HG02885 (cell line): ENCODE data around the gene CHD9NB.

ENCODE experiments used
- ATAC-seq: cut with Tn5 transposase; IDR thresholded peaks from one replicate; pipeline ENCODE4 v1.9.1; 2021; ENCODE audit warnings: mild to moderate bottlenecking; ENCODE audit not compliant: unreplicated experiment, poor library complexity

Gene CHD9NB

DNA sequence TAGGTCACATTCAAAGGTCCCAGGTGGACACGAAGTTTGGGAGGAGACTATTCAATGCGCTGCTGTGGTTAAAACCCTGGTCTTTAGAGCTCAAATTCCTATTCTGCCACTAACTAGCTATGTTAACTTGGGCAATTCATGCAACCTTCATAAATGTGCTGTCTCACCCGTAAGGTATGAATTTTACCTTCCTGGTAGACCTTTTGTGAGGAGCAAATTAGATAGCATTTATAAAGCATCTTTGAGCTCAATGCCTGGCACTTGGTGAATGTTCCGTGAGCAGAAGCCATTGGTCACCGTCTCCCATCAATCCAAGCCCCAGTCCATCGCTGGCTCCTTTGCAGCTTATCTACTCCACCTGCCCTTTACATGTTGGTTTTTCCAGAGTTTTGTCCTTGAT is 16.6 kb downstream of the CHD9NB start:
- no peak for ATAC-seq

DNA sequence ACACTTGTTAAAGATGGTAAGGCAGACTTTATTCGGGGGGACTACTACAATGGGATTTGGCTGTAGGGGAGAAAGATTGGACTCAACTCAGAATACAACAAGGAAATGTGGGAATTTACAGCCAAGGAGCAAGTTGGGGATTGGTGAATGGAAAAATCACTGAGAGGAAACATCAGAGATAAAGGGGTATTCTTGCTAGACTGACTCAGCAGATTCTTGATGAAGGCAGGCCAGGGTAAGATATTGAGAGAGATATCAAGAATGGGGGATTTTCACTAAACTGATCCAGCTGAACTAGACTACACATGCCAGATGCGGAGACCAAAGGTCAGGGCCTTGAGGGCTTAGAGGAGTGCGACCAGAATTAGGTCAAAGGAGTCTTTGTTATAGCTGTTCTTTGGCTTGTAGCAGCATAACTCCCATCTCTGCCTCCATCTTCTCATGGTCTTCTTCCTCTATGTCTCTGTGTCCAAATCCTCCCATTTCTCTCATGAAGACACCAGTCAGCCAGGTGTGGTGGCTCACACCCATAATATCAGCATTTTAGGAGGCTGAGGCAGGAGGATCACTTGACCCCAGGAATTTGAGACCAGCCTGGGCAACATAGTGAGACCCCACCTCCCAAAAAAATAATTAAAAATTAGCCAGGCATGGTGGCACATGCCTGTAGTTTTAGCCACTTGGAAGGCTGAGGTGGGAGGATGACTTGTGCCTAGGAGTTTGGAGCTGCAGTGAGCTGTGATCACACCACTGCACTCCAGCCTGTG is 17.3 kb downstream of the CHD9NB start:
- no peak for ATAC-seq

DNA sequence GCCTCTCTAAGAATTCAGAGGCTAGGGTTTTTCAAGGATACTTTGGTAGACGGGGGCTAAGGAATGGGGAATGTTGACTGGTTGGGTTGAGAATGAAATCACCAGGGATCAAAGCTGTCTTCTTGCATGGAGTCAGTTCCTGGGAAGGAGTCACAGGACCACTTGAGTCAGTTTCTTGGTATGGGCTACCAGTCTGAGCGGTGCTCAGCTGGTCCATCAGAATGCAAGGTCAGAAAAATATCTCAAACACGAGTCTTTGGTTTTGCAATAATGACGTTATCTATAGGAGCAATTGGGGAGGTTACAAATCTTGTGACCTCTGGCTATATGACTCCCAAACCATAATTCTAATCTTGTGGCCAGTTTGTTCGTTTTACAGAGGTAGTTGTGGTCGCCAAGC is 18.4 kb downstream of the CHD9NB start:
- ATAC-seq, result no peak

DNA sequence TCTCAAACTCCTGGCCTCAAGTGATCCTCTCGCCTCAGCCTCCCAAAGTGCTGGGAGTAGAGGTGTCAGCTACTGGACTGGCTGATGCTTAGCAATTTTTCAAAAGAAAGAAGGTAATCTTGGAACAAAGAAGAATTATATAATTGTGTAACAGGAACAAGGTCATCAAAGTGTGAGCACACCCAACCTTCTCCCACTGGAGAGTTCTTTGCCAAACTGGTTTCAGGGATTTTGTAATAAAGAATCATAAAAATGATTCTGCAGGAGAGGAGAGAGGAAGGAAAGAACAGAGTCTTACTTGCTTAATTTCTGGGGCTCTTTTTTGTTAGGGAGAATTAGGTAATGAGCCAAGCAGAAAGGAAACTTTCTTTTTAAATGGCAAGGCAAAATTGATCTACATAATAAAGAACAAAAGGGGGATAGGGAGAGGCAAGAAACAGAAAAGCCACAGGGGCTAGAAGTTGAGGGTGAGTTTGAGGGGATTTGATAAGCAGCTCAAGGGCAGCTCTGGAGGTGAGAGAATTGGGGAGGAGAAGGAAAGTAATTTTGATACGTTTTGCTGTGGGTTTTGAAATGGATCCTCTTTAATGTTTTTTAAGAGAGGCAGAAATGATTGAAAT is 21.3 kb downstream of the CHD9NB start:
- ATAC-seq, result no peak

DNA sequence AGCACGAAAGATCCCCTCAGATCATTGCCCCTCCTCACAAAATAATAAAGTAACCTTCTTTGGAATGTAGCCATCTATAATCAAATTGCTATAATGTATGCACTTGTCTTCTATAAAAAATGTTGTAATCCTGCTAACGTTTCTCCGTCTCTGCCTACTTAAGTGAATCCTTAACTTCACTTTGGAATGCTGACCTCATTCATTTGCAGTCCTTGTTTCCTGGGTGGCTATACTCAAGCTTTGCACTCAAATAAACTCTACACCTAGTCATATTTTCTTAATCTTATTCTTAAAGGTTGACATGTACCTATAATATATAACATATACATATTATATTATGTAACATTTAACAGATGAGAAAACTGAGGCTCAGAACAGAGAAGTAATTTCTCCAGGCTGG is 22.7 kb downstream of the CHD9NB start:
- ATAC-seq, result no peak

DNA sequence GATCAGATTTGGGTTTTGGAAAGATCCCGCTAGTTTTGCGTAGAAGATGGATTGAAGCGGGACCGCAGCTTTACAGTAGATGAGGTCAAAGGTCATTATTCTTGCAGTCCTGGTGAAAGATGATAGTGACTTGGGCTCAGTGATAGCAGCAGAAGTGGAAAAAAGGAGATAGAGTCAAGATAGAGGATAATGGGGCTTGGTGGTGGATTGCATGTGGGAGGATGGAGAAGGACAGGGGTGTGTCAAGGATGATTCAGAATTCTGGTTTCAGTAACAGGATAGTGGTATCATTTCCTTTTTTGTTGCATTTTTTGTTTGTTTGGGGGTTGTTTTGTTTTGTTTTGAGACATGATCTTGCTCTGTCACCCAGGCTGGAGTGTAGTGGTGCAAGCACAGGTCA is 28.7 kb downstream of the CHD9NB start:
- ATAC-seq, result peak; percentile 53

DNA sequence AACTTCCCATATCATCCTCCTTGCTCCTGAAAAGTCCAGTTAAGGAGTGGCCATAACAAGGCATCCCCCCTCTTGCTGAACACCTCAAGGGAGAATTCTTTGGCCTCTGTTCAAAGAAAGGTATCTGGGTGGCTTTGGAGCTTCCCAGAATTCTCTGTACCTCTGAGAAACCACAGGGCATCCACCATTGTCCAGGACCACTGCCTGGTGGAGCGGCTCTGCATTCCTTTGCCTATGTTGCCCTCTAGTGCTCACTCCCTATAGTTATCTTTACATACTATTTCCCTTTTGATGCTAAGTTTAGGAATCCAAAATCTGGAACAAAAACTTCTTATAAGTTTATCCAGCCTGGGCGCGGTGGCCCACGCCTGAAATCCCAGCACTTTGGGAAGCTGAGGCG is 30.3 kb downstream of the CHD9NB start:
- ATAC-seq, result no peak

DNA sequence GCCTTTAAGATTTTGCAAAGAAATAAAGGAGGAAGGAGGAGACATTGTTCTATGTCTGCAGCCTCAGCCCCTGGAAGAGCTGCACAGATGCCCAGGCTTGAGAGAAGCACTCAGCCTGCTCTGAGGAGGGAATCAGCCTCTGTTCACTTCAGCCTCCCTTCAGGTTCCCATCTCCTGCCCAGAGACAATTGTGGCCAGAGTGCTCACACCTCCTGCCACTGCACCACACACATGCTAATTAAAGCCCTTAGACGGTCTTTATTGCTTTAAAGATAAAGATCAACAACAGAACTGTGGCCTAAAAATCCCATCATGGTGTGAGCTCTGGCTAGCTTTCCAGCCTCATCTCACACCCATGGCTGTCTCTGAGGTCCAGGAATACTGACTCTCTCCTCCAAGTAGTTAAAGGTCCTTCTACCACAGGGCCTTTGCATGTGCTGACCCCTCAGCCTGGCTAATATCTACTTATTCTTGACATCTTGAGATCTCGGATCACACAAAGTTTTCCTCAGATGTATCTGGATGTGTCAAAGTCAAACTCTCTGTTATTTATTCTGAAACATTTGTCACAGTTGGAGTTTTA is 33.8 kb downstream of the CHD9NB start:
- no peak for ATAC-seq

DNA sequence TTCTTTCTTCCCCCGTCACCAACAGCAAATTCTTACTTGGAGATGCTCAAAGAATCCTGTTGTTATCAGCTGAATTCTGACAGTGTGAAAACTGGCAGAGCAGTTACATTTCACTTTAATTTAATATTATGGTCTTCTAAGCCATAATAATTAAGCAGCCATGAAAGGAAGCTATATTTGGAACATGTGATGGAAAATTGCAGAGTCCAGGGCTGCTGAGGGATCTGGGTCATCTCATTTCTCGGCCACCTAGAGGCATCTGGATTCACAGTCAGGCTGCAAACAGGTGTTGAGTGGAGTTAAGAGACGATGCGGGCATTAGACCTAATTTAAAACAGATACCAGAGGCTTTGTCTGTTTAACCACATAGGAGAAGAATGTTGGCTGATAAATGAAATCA is 38.4 kb downstream of the CHD9NB start:
- no peak for ATAC-seq

DNA sequence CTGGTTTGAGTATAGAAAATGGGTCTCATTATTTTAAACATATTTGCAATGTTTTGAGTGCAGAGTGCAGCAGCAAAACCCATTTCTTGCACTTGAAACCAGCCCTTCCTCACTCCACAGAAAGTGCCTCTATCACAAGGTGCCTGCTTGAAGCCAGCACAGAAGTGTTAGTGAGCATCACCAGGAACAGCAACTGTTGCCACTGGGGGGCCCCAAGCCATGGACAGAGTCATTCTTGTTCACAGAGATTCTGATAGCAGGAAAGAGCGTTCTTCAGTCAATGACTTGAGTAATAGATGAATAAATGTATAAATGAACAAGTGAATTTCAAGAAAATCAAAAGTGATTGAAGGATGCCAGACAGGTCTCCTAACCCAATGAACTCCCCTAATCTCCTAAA is 45.6 kb downstream of the CHD9NB start:
- no peak for ATAC-seq

DNA sequence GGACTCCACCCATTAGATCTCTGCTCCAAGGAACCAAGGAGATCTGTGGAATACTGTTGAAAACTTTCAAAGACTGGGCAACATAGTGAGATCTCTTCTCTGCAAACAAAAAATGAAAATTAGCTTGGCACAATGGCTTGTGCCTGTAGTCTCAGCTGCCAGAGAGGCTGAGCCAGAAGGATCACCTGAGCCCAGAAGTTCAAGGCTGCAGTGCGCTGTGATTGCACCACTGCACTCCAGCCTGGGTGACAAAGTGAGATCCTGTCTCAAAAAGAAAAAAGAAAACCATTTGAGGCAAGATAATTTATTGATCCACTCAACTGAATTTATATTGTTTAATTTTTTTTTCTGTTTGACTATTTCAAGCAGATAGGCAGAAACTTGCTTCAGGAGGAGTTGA is 54.8 kb downstream of the CHD9NB start:
- ATAC-seq, result no peak

DNA sequence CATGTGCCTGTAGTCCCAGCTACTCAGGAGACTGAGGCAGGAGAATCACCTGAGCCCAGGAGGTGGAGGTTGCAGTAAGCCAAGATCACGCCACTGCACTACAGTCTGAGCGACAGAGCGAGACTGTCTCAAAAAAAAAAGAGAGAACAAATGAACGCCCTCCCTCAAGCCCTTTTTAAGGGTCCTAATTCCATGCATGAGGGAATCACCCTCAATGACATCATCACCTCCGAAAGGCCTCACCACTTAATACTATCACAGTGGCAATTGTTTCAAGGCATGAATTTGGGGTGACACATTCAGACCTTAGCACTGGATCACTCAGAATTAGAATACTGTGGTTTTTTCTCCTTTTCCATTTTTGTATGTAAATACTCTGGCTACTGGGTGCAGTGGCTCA is 57.8 kb downstream of the CHD9NB start:
- ATAC-seq, result no peak

DNA sequence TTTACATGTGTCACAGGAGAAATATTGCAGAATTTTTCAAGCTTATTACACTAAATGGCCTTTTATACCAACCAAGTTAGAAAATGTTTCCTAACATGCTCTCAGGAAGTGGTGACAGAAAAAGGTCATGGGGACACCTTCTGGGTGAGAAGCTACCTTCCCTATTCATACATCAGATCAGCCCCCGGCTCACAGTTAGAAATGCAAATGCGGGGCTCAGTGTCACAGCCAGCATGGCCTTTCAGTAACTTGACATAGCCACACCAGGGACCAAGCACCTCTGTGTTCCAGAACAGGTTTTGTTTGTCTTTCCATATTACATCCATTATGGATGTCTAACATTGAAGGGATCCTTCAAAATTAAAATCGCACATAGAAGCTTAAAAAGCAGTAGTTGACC is 59.5 kb downstream of the CHD9NB start:
- no peak for ATAC-seq

DNA sequence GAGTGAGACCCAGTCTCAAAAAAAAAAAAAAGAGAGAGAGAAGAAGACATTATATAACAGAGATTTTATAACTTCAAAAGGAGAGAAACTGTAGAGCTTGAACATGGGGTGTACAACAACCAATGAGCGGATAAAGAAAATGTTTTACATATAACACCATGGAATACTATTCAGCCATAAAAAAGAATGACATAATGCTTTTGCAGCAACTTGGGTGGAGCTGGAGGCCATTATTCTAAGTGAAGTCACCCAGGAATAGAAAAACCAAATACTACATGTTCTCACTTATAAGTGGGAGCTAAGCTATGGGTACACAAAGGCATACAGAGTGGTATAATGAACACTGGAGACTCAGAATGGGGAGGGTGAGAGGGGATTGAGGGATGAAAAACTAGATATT is 61.1 kb downstream of the CHD9NB start:
- ATAC-seq, result no peak
